GM18870 (cell line): ENCODE measurements around the gene SHH.
A peak's percentile ranks its signal among the peaks of the same experiment; 100 is the strongest.
"Not testable (repeated sequence)": the region's sequence is repeated elsewhere in the genome, so short reads cannot be mapped to it uniquely, and the experiment has no call there.

Experiments used
- ATAC-seq: cut with Tn5 transposase; IDR thresholded peaks from one replicate; pipeline ENCODE4 v1.9.1; 2021; ENCODE audit warnings: moderate library complexity; ENCODE audit not compliant: unreplicated experiment

SHH gene

GRCh38 chr7:155820788-155821187 lies 8.5 kb upstream of the SHH start:
- ATAC-seq = no peak

GRCh38 chr7:155820246-155820645 lies 8.0 kb upstream of the SHH start:
- no peak for ATAC-seq

- no peak for ATAC-seq
These were observed 6.9 kb upstream of the SHH start for GRCh38 chr7:155819186-155819585.

GRCh38 chr7:155818820-155819168 lies 6.5 kb upstream of the SHH start:
- ATAC-seq = no peak

GRCh38 chr7:155818154-155818819 lies 6.0 kb upstream of the SHH start:
- ATAC-seq = no peak

- ATAC-seq = not testable (repeated sequence)
These were observed 5.3 kb upstream of the SHH start for GRCh38 chr7:155817515-155817914.

- ATAC-seq = no peak
These were observed 4.7 kb upstream of the SHH start for GRCh38 chr7:155816996-155817395.

GRCh38 chr7:155816192-155816508 lies 3.9 kb upstream of the SHH start:
- ATAC-seq = no peak

GRCh38 chr7:155815332-155816191 lies 3.3 kb upstream of the SHH start:
- ATAC-seq = peak; percentile 75

GRCh38 chr7:155814316-155815276 lies 2.3 kb upstream of the SHH start:
- no peak for ATAC-seq

GRCh38 chr7:155813546-155814315 lies 1.5 kb upstream of the SHH start:
- no peak for ATAC-seq

GRCh38 chr7:155813125-155813524 lies 862 bp upstream of the SHH start:
- ATAC-seq = no peak

GRCh38 chr7:155811560-155811894 lies 736 bp downstream of the SHH start:
- no peak for ATAC-seq

- no peak for ATAC-seq
These were observed 1.3 kb downstream of the SHH start for GRCh38 chr7:155810770-155811559.

GRCh38 chr7:155809947-155810769 lies 2.1 kb downstream of the SHH start:
- ATAC-seq = no peak

- no peak for ATAC-seq
These were observed 2.8 kb downstream of the SHH start for GRCh38 chr7:155809332-155809946.

GRCh38 chr7:155808549-155809331 lies 3.5 kb downstream of the SHH start:
- ATAC-seq = no peak
